ENCODE measurements around the gene PUS10. TPM values are rescaled to one million over a fixed set of nuclear protein-coding genes. Genes with fewer than 3 reads are reported as not detected.

Gene PUS10
- total RNA-seq, 1 experiment from 2014 or later, result 5.6 TPM

- no peaks in the 10 kb centered on the region for H4K20me1 ChIP-seq (ENCODE audit: insufficient read depth)
- ChIA-PET RAD21 (ENCODE audit: low non-redundant PET in 1 of 2, low total read pairs in 2 of 2, uncharacterized antibody in 2 of 2, unreplicated experiment in 2 of 2) (no interaction called here), CTCF (no interaction called here), POLR2A (no interaction called here)
- DNase-seq (ENCODE audit: low read depth, low spot score), result no peak
- H3K4me2 ChIP-seq (ENCODE audit: low read length), result no peak overlapping the region
- no peak for TF ChIP-seq SP1 (IDR thresholded peaks at IDR 0.05; ENCODE audit: low read depth)
- TF ChIP-seq EZH2phosphoT487 (IDR thresholded peaks at IDR 0.05; ENCODE audit: borderline replicate concordance), result no peak
- no peak for TF ChIP-seq REST (IDR thresholded peaks at IDR 0.05; ENCODE audit: low read depth)
- ATAC-seq, result no peak
- intact Hi-C loops (cut with micrococcal nuclease), result no loop called here
- peaks cover 0 to 3% of the 10 kb centered on the region in 2 experiments; a peak in 1 of 4 replicates for H3K4me1 ChIP-seq (ENCODE audit: control insufficient read depth in 1 of 2, insufficient read depth in 2 of 2, low read length in 2 of 2)
- H3K27ac ChIP-seq (ENCODE audit: low read depth, low read length), result no peak overlapping the region
- H3K79me2 ChIP-seq (ENCODE audit: insufficient read depth, low read length), result no peaks in the 10 kb centered on the region
- BruUV-seq (replicated peaks), result no TSS peak
- H3K9me3 ChIP-seq (ENCODE audit: control insufficient read depth in 1 of 2, insufficient read depth in 1 of 2, low read depth in 1 of 2, low read length in 2 of 2), result no peaks in the 10 kb centered on the region
- H3K9me2 ChIP-seq (ENCODE audit: insufficient read depth), result no peaks in the 10 kb centered on the region
- H3K9ac ChIP-seq (ENCODE audit: low read length), result no peak overlapping the region
- H2AFZ ChIP-seq (ENCODE audit: low read depth, low read length, poor library complexity, severe bottlenecking), result no peak overlapping the region
- H3K27me3 ChIP-seq (ENCODE audit: insufficient read depth, low read length), result no peaks in the 10 kb centered on the region
- H3K4me3 ChIP-seq (replicated peaks in 1 of 2; ENCODE audit: low read depth in 1 of 2, low read length in 2 of 2), result no peak overlapping the region
- H3K36me3 ChIP-seq (ENCODE audit: control insufficient read depth in 1 of 2, insufficient read depth in 2 of 2, low read length in 2 of 2), result no peaks in the 10 kb centered on the region
These were observed 58.6 kb downstream of the PUS10 start for GRCh38 chr2:60959501-60959900.

GRCh38 chr2:60958800-60959199 is 59.3 kb downstream of the PUS10 start:
- Histone ChIP-seq H3K4me3 (replicated peaks in 1 of 2; ENCODE audit: low read depth in 1 of 2, low read length in 2 of 2) (no peak overlapping the region), H3K4me2 (ENCODE audit: low read length) (no peak overlapping the region), H3K79me2 (ENCODE audit: insufficient read depth, low read length) (no peaks in the 10 kb centered on the region), H2AFZ (ENCODE audit: low read depth, low read length, poor library complexity, severe bottlenecking) (no peak overlapping the region), H3K4me1 (ENCODE audit: control insufficient read depth in 1 of 2, insufficient read depth in 2 of 2, low read length in 2 of 2) (peaks cover 0 to 3% of the 10 kb centered on the region in 2 experiments; a peak in 1 of 4 replicates), H3K36me3 (ENCODE audit: control insufficient read depth in 1 of 2, insufficient read depth in 2 of 2, low read length in 2 of 2) (no peaks in the 10 kb centered on the region), H4K20me1 (ENCODE audit: insufficient read depth) (no peaks in the 10 kb centered on the region), H3K27me3 (ENCODE audit: insufficient read depth, low read length) (no peaks in the 10 kb centered on the region), H3K9ac (ENCODE audit: low read length) (no peak overlapping the region), H3K9me2 (ENCODE audit: insufficient read depth) (no peaks in the 10 kb centered on the region), H3K9me3 (ENCODE audit: control insufficient read depth in 1 of 2, insufficient read depth in 1 of 2, low read depth in 1 of 2, low read length in 2 of 2) (no peaks in the 10 kb centered on the region), H3K27ac (ENCODE audit: low read depth, low read length) (no peak overlapping the region)
- ChIA-PET RAD21 (ENCODE audit: low non-redundant PET in 1 of 2, low total read pairs in 2 of 2, uncharacterized antibody in 2 of 2, unreplicated experiment in 2 of 2) (no interaction called here), CTCF (no interaction called here), POLR2A (no interaction called here)
- ATAC-seq (no peak), DNase-seq (ENCODE audit: low read depth, low spot score) (no peak)
- intact Hi-C loops (cut with micrococcal nuclease), result no loop called here
- BruUV-seq (replicated peaks), result no TSS peak
- TF ChIP-seq ELF1 (IDR thresholded peaks at IDR 0.05; ENCODE audit: borderline replicate concordance, low read depth), result no peak
- TF ChIP-seq EGR1 (IDR thresholded peaks at IDR 0.05; ENCODE audit: low read depth), result no peak
- TF ChIP-seq SRF (IDR thresholded peaks at IDR 0.05; ENCODE audit: low read depth), result no peak
- TF ChIP-seq CEBPB (IDR thresholded peaks at IDR 0.05; ENCODE audit: low read depth), result no peak
- no peak for TF ChIP-seq ATF3 (IDR thresholded peaks at IDR 0.05)
- TF ChIP-seq POLR2A (IDR thresholded peaks at IDR 0.05; ENCODE audit: borderline replicate concordance, extremely low read depth, insufficient read depth, insufficient read length), result no peak
- no peak for TF ChIP-seq CBX3 (IDR thresholded peaks at IDR 0.05; ENCODE audit: low read depth)
- no peak for TF ChIP-seq ZBTB33 (IDR thresholded peaks at IDR 0.05; ENCODE audit: extremely low read depth, insufficient replicate concordance, low read length)
- TF ChIP-seq REST (IDR thresholded peaks at IDR 0.05; ENCODE audit: low read depth), result no peak

Measured in HCT116 (cell line).